DND-41 (cell line): ENCODE measurements around the gene CLEC10A.

Experiments
- ATAC-seq: fragments of 200-7000 bp; cut with Tn5 transposase; 3 replicates; pipeline ENCODE4 v1.9.1; 2021; ENCODE audit warnings: low read depth; ENCODE audit not compliant: insufficient read depth
- DNase-seq: peaks from one replicate; pipeline ENCODE4 v3.0.0-alpha.2; 2020
- H2AFZ ChIP-seq: 2 replicates; pipeline ENCODE4 v1.6.0; 2012; ENCODE audit warnings: low read depth, low read length
- H3K27ac ChIP-seq: 2 replicates; pipeline ENCODE4 v1.5.1; 2012; ENCODE audit warnings: low read length, inconsistent platforms
- H3K27me3 ChIP-seq: fragments of 200-600 bp; sonication (generic); 2 replicates; pipeline ENCODE4 v1.6.0; 2012; ENCODE audit warnings: low read length, mild to moderate bottlenecking, inconsistent platforms; ENCODE audit not compliant: insufficient read depth, poor library complexity
- H3K36me3 ChIP-seq: 2 replicates; pipeline ENCODE4 v1.5.1; 2012; ENCODE audit warnings: low read length, inconsistent platforms; ENCODE audit not compliant: insufficient read depth
- H3K4me1 ChIP-seq: 2 replicates; pipeline ENCODE4 v1.5.1; 2012; ENCODE audit warnings: mild to moderate bottlenecking, low read length; ENCODE audit not compliant: insufficient read depth
- H3K4me2 ChIP-seq: 2 replicates; pipeline ENCODE4 v1.6.0; 2012; ENCODE audit warnings: mild to moderate bottlenecking, moderate library complexity, low read length, inconsistent platforms; ENCODE audit not compliant: insufficient read depth
- H3K4me3 ChIP-seq, 2 experiments: fragments of 200-600 bp in 1 of 2; shearing (Covaris generic) in 1 of 2; 2 replicates each; pipeline ENCODE4 v1.5.1; 2012 to 2016; ENCODE audit warnings: inconsistent platforms in 2 of 2, low read length in 2 of 2, mild to moderate bottlenecking in 2 of 2, low read depth in 1 of 2, moderate library complexity in 1 of 2
- H3K79me2 ChIP-seq: 2 replicates; pipeline ENCODE4 v1.6.0; 2012; ENCODE audit warnings: low read length, inconsistent platforms; ENCODE audit not compliant: insufficient read depth
- H3K9ac ChIP-seq: 2 replicates; pipeline ENCODE4 v1.6.0; 2012; ENCODE audit warnings: low read depth, mild to moderate bottlenecking, inconsistent platforms, low read length, moderate library complexity
- H3K9me3 ChIP-seq: 2 replicates; pipeline ENCODE4 v1.5.1; 2012; ENCODE audit warnings: low read length, moderate library complexity, mild to moderate bottlenecking, inconsistent platforms; ENCODE audit not compliant: insufficient read depth, severe bottlenecking
- H4K20me1 ChIP-seq: 2 replicates; pipeline ENCODE4 v1.6.0; 2012; ENCODE audit warnings: low read length; ENCODE audit not compliant: insufficient read depth
- CTCF ChIP-seq: IDR thresholded peaks from 2 replicates; pipeline ENCODE4 v1.5.1; 2012; ENCODE audit warnings: borderline replicate concordance, low read length, moderate library complexity, mild to moderate bottlenecking; ENCODE audit not compliant: poor library complexity, severe bottlenecking; ENCODE audit errors: extremely low read depth
- EZH2 ChIP-seq: IDR thresholded peaks from 3 replicates; pipeline ENCODE4 v1.6.1; 2012; ENCODE audit warnings: borderline replicate concordance, low read depth, mild to moderate bottlenecking, moderate library complexity, low read length, inconsistent platforms; ENCODE audit not compliant: severe bottlenecking

CLEC10A gene

DNA sequence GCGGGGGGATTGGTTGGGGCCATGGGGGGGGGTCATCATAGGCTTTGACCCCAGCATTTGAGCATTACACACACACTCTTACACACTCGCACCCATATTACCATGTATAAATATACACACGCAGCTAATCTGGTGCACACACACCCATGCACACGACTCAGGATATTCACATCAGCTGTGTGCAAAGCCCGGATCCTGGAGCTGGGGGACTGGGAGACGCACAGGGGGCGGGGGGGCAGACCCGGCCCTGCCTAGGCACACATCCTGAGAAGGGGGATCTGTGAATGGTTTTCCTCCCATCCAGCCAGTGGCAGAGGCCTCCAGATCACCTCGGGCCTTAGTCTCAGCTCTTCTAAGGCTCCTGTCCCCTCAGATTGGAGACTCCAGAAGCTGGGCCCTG, 28.9 kb upstream of the CLEC10A start:
- Histone ChIP-seq H3K4me3 (no peak overlapping the region), H3K36me3 (no peaks in the 10 kb centered on the region), H3K4me2 (no peak overlapping the region), H3K79me2 (no peaks in the 10 kb centered on the region), H3K27me3 (no peaks in the 10 kb centered on the region), H3K4me1 (no peaks in the 10 kb centered on the region), H3K27ac (no peak overlapping the region), H4K20me1 (no peaks in the 10 kb centered on the region), H3K9ac (no peak overlapping the region), H3K9me3 (no peaks in the 10 kb centered on the region), H2AFZ (no peak overlapping the region)
- no peak for DNase-seq
- no peak for ATAC-seq
- TF ChIP-seq CTCF: no peak

GRCh38 chr17:7108560-7108925, 28.5 kb upstream of the CLEC10A start:
- Histone ChIP-seq H3K27me3 (no peaks in the 10 kb centered on the region), H3K4me2 (no peak overlapping the region), H3K27ac (no peak overlapping the region), H3K9ac (no peak overlapping the region), H2AFZ (no peak overlapping the region), H3K79me2 (no peaks in the 10 kb centered on the region), H3K4me3 (no peak overlapping the region), H3K4me1 (no peaks in the 10 kb centered on the region), H3K9me3 (no peaks in the 10 kb centered on the region), H4K20me1 (no peaks in the 10 kb centered on the region), H3K36me3 (no peaks in the 10 kb centered on the region)
- DNase-seq (no peak), ATAC-seq (no peak)
- no peak for TF ChIP-seq EZH2
- TF ChIP-seq CTCF: no peak

- Histone ChIP-seq H4K20me1 (no peaks in the 10 kb centered on the region), H3K4me1 (no peaks in the 10 kb centered on the region), H3K79me2 (no peaks in the 10 kb centered on the region), H3K9ac (no peak overlapping the region), H2AFZ (no peak overlapping the region), H3K27me3 (no peaks in the 10 kb centered on the region), H3K27ac (no peak overlapping the region), H3K36me3 (no peaks in the 10 kb centered on the region), H3K4me3 (no peak overlapping the region), H3K9me3 (no peaks in the 10 kb centered on the region), H3K4me2 (no peak overlapping the region)
- DNase-seq (no peak), ATAC-seq (no peak)
- TF ChIP-seq EZH2 (no peak), CTCF (no peak)
These were observed 27.9 kb upstream of the CLEC10A start for GRCh38 chr17:7107795-7108559.
